ENCODE measurements around the gene IFNGR1. TPM values are rescaled to one million over a fixed set of nuclear protein-coding genes. Genes with fewer than 3 reads are reported as not detected.

The IFNGR1 gene
- total and polyA plus RNA-seq, 2 of the 13 experiments (the other 11 are each of a cell fraction or from before 2014, with no cell fraction given) = 82.8 to 87.8 TPM

- TF ChIP-seq, protein P1, sequence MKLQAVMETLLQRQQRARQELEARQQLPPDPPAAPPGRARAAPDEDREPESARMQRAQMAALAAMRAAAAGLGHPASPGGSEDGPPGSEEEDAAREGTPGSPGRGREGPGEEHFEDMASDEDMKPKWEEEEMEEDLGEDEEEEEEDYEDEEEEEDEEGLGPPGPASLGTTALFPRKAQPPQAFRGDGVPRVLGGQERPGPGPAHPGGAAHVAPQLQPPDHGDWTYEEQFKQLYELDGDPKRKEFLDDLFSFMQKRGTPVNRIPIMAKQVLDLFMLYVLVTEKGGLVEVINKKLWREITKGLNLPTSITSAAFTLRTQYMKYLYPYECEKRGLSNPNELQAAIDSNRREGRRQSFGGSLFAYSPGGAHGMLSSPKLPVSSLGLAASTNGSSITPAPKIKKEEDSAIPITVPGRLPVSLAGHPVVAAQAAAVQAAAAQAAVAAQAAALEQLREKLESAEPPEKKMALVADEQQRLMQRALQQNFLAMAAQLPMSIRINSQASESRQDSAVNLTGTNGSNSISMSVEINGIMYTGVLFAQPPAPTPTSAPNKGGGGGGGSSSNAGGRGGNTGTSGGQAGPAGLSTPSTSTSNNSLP (IDR thresholded peaks at IDR 0.05; ENCODE audit: low read depth, low read length) = no peak
- TF ChIP-seq NR2C2 (CRISPR knock-in tag; IDR thresholded peaks at IDR 0.05; ENCODE audit: borderline replicate concordance) = peak; percentile 97
- TF ChIP-seq ZNF224 (CRISPR knock-in tag; IDR thresholded peaks at IDR 0.05) = peak; percentile 56
- TF ChIP-seq TAF15 (IDR thresholded peaks at IDR 0.05; ENCODE audit: low read depth, low read length, poor library complexity, severe bottlenecking) = no peak
- peak; percentile 79; the same call in 1 of the 2 replicates for TF ChIP-seq ZNF850 (CRISPR knock-in tag; conservative IDR thresholded peaks at IDR 0.05)
- TF ChIP-seq JARID2 (CRISPR knock-in tag; IDR thresholded peaks at IDR 0.05; ENCODE audit: insufficient replicate concordance) = no peak
- TF ChIP-seq ZNF629 (CRISPR knock-in tag; conservative IDR thresholded peaks at IDR 0.05) = 0 out of 2 replicates have a peak, but pooled peaks have one; percentile 46
- peak; percentile 84; the same call in 1 of the 2 replicates for TF ChIP-seq ERF (CRISPR knock-in tag; IDR thresholded peaks at IDR 0.05)
- TF ChIP-seq, protein P2, sequence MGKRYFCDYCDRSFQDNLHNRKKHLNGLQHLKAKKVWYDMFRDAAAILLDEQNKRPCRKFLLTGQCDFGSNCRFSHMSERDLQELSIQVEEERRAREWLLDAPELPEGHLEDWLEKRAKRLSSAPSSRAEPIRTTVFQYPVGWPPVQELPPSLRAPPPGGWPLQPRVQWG (CRISPR knock-in tag; IDR thresholded peaks at IDR 0.05; ENCODE audit: borderline replicate concordance, low read depth) = no peak
- no peak for TF ChIP-seq PRPF4 (IDR thresholded peaks at IDR 0.05; ENCODE audit: low read depth, low read length, poor library complexity, severe bottlenecking)
- peak; percentile 92 for TF ChIP-seq KAT7 (CRISPR knock-in tag; IDR thresholded peaks at IDR 0.05; ENCODE audit: borderline replicate concordance)
- no peak for TF ChIP-seq IRX3 (CRISPR knock-in tag; IDR thresholded peaks at IDR 0.05; ENCODE audit: borderline replicate concordance, low read depth)
- peak; percentile 97 for TF ChIP-seq AGO2 (optimal IDR thresholded peaks at IDR 0.05; ENCODE audit: low read depth, low read length)
- peak; percentile 87 for TF ChIP-seq GATAD1 (CRISPR knock-in tag; IDR thresholded peaks at IDR 0.05)
- TF ChIP-seq CEBPB (IDR thresholded peaks at IDR 0.05; ENCODE audit: borderline replicate concordance, low read depth, low read length) = peak; percentile 91; the same call in 1 of the 2 replicates
- TF ChIP-seq MYNN (CRISPR knock-in tag; IDR thresholded peaks at IDR 0.05; ENCODE audit: low read depth) = no peak; the same call in 1 of the 2 replicates
- 0 out of 2 replicates have a peak, but pooled peaks have one; percentile 79 for TF ChIP-seq CREB3 (CRISPR knock-in tag; IDR thresholded peaks at IDR 0.05)
- peak; percentile 90 for TF ChIP-seq ZNF430 (CRISPR knock-in tag; IDR thresholded peaks at IDR 0.05)
- peak; percentile 84 for TF ChIP-seq ZSCAN20 (CRISPR knock-in tag; IDR thresholded peaks at IDR 0.05; ENCODE audit: borderline replicate concordance)
- 0 out of 2 replicates have a peak, but pooled peaks have one; percentile 40 for TF ChIP-seq ZIK1 (CRISPR knock-in tag; IDR thresholded peaks at IDR 0.05; ENCODE audit: borderline replicate concordance, low read depth)
- no peak; the same call in 1 of the 2 replicates for TF ChIP-seq CHD4 (IDR thresholded peaks at IDR 0.05; ENCODE audit: borderline replicate concordance, low read length)
- no peak for TF ChIP-seq ZEB1 (IDR thresholded peaks at IDR 0.05; ENCODE audit: insufficient replicate concordance, low read depth)
- TF ChIP-seq, protein P3, sequence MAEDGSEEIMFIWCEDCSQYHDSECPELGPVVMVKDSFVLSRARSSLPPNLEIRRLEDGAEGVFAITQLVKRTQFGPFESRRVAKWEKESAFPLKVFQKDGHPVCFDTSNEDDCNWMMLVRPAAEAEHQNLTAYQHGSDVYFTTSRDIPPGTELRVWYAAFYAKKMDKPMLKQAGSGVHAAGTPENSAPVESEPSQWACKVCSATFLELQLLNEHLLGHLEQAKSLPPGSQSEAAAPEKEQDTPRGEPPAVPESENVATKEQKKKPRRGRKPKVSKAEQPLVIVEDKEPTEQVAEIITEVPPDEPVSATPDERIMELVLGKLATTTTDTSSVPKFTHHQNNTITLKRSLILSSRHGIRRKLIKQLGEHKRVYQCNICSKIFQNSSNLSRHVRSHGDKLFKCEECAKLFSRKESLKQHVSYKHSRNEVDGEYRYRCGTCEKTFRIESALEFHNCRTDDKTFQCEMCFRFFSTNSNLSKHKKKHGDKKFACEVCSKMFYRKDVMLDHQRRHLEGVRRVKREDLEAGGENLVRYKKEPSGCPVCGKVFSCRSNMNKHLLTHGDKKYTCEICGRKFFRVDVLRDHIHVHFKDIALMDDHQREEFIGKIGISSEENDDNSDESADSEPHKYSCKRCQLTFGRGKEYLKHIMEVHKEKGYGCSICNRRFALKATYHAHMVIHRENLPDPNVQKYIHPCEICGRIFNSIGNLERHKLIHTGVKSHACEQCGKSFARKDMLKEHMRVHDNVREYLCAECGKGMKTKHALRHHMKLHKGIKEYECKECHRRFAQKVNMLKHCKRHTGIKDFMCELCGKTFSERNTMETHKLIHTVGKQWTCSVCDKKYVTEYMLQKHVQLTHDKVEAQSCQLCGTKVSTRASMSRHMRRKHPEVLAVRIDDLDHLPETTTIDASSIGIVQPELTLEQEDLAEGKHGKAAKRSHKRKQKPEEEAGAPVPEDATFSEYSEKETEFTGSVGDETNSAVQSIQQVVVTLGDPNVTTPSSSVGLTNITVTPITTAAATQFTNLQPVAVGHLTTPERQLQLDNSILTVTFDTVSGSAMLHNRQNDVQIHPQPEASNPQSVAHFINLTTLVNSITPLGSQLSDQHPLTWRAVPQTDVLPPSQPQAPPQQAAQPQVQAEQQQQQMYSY (CRISPR knock-in tag; IDR thresholded peaks at IDR 0.05) = peak; percentile 93
Measured at GRCh38 chr6:137218917-137219663, at the start of gene IFNGR1 (continued).

Data from HepG2 (cell line).